OCI-LY7 (cell line): ENCODE data around the gene PWWP2B. TPM values are rescaled to one million over a fixed set of nuclear protein-coding genes. Genes with fewer than 3 reads are reported as not detected.
A peak's percentile ranks its signal among the peaks of the same experiment; 100 is the strongest.

Source experiments
- BruUV-seq: library from RNA; stranded (reverse); fragments of 400-500 nt; replicated peaks from 2 replicates; lab custom pipeline; 2021; lab: Mats Ljungman, UMichigan
- CTCF ChIA-PET: fragments of 300-600 bp; sonication (Branson Sonifier 250); formaldehyde crosslinking; loops from one replicate; lab custom pipeline; 2022; ENCODE audit warnings: antibody characterized with exemption; ENCODE audit not compliant: unreplicated experiment; lab: Charles Lee
- POLR2A ChIA-PET: fragments of 300-600 bp; sonication (Branson Sonifier 250); formaldehyde crosslinking; loops from one replicate; lab custom pipeline; 2022; ENCODE audit warnings: antibody characterized with exemption; lab: Charles Lee
- DNase-seq: peaks from one replicate; pipeline ENCODE4 v3.0.0-alpha.2; 2015; ENCODE audit warnings: low spot score
- H2AFZ ChIP-seq: fragments of 200-600 bp; sonication (generic), shearing (Covaris generic); 2 replicates; pipeline ENCODE4 v1.6.1; 2014; ENCODE audit warnings: mild to moderate bottlenecking, antibody characterized with exemption, low read length, moderate library complexity
- H3K27ac ChIP-seq: fragments of 200-600 bp; sonication (generic); 2 replicates; pipeline ENCODE4 v1.5.1; 2014; ENCODE audit warnings: mixed run types, low read depth, mild to moderate bottlenecking, moderate library complexity, low read length, inconsistent platforms; ENCODE audit not compliant: poor library complexity, severe bottlenecking
- H3K36me3 ChIP-seq: fragments of 200-600 bp; sonication (generic); 2 replicates; pipeline ENCODE4 v1.6.1; 2014; ENCODE audit warnings: mild to moderate bottlenecking, antibody characterized with exemption, low read length, moderate library complexity, mixed read lengths; ENCODE audit not compliant: insufficient read depth
- H3K4me1 ChIP-seq: fragments of 200-600 bp; sonication (generic); 2 replicates; pipeline ENCODE4 v1.5.1; 2014; ENCODE audit warnings: mild to moderate bottlenecking, low read length; ENCODE audit not compliant: insufficient read depth, poor library complexity, severe bottlenecking
- H3K4me2 ChIP-seq: fragments of 200-600 bp; sonication (generic); 2 replicates; pipeline ENCODE4 v1.6.1; 2014; ENCODE audit warnings: mild to moderate bottlenecking, low read length
- H3K4me3 ChIP-seq: fragments of 200-600 bp; sonication (generic); 2 replicates; pipeline ENCODE4 v1.5.1; 2014; ENCODE audit warnings: mild to moderate bottlenecking, low read depth, low read length; ENCODE audit not compliant: poor library complexity, severe bottlenecking
- H3K79me2 ChIP-seq: fragments of 200-600 bp; sonication (generic); 2 replicates; pipeline ENCODE4 v1.6.1; 2016; ENCODE audit warnings: low read depth, mild to moderate bottlenecking, low read length, moderate library complexity, mixed read lengths; ENCODE audit not compliant: insufficient read depth
- H3K9me2 ChIP-seq: fragments of 200-600 bp; sonication (generic); 2 replicates; pipeline ENCODE4 v1.6.1; 2016; ENCODE audit warnings: mild to moderate bottlenecking, low read length, mixed read lengths; ENCODE audit not compliant: insufficient read depth
- H3K9me3 ChIP-seq: fragments of 200-600 bp; sonication (generic); 2 replicates; pipeline ENCODE4 v1.6.1; 2014; ENCODE audit warnings: mild to moderate bottlenecking, mixed run types, low read length, mixed read lengths
- H4K20me1 ChIP-seq: fragments of 200-600 bp; sonication (generic); 2 replicates; pipeline ENCODE4 v1.6.1; 2014; ENCODE audit warnings: mild to moderate bottlenecking, antibody characterized with exemption, low read length, moderate library complexity, mixed read lengths; ENCODE audit not compliant: insufficient read depth
- EZH2phosphoT487 ChIP-seq: fragments of 200-600 bp; sonication (generic); IDR thresholded peaks from 2 replicates; pipeline ENCODE4 v1.6.1; 2018; ENCODE audit warnings: low read depth, borderline replicate concordance, mild to moderate bottlenecking, mixed run types, antibody characterized with exemption, low read length, moderate library complexity, mixed read lengths
- intact Hi-C: fragments of 100-400 bp; cut with micrococcal nuclease; formaldehyde crosslinking; loops from one replicate; pipeline ENCODE4 v1.10.0; 2022; ENCODE audit not compliant: unreplicated experiment
- total RNA-seq, 2 experiments: library from RNA; depleted of rRNA in 1 of 2; stranded (reverse); fragments of >200 nt in 1 of 2; shearing (Covaris generic) in 1 of 2; gene quantifications; 2 replicates each; pipeline ENCODE4 v1.2.3, GENCODE V29; 2014 to 2022
- TF ChIP-seq, protein P1 (sequence below): fragments of 200-600 bp; sonication (generic); conservative IDR thresholded peaks from 2 replicates; pipeline ENCODE4 v1.5.1; 2014; ENCODE audit warnings: mild to moderate bottlenecking, antibody characterized with exemption, low read length, moderate library complexity, mixed read lengths

PWWP2B gene
- total RNA-seq, 2 experiments from 2014 or later: 5.9 to 10.6 TPM

DNA sequence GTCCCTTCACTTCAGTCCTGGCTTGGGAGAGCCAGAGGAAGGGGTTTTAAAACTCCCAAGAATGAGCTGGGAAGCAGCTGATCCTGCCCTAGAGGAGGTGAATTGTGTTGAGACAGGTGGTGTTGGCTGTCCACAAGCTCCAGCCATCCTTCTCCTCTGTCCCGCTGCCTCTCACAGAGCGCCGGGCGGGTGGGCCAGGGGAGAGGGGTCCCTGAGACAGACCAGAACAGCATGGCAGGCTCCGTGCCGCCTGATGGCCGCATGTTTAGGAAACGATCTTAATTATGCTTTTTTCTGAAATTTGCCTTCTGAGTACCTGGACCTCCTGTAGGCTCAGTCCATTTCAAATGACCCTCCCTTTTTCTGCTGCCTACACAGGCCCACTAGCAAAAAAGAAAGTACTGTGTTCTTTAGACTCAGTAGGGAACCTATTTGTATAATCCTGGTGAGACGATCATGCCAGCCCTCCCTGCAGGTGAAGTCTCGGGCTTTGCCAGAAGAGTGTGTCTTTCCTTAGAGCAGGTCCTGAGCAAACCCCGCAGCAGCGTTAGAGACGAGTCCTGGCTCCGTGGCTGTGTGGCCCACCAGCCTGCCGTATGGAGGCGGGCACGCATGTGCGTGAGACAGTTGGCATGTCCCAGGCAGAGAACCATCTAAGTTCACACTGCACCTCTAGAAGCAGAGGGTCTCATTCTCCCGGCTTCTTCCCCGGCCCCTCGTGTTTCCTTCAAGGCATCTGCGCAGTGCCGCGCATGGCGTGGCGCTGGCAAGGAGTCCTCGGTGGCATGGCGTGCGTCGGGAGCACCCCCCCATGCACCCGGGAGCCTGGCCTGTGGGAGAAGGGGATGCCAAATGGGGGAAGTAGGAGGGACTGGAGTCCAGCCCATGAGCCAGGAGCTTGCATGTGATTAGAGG is 26.3 kb upstream of the PWWP2B start:
- H3K27ac ChIP-seq: no peak overlapping the region
- no peak overlapping the region for H3K4me2 ChIP-seq
- no peak for DNase-seq
- ChIA-PET POLR2A (no interaction called here), CTCF (interaction anchor here (0.7 kb wide), 1 partner anchor 76 kb away, joined by 3 read pairs; no protein-coding TSS in a partner anchor)
- no peaks in the 10 kb centered on the region for H3K36me3 ChIP-seq
- no peak overlapping the region for H3K4me3 ChIP-seq
- BruUV-seq: no TSS peak
- intact Hi-C loops: no loop called here
- TF ChIP-seq, protein P1, sequence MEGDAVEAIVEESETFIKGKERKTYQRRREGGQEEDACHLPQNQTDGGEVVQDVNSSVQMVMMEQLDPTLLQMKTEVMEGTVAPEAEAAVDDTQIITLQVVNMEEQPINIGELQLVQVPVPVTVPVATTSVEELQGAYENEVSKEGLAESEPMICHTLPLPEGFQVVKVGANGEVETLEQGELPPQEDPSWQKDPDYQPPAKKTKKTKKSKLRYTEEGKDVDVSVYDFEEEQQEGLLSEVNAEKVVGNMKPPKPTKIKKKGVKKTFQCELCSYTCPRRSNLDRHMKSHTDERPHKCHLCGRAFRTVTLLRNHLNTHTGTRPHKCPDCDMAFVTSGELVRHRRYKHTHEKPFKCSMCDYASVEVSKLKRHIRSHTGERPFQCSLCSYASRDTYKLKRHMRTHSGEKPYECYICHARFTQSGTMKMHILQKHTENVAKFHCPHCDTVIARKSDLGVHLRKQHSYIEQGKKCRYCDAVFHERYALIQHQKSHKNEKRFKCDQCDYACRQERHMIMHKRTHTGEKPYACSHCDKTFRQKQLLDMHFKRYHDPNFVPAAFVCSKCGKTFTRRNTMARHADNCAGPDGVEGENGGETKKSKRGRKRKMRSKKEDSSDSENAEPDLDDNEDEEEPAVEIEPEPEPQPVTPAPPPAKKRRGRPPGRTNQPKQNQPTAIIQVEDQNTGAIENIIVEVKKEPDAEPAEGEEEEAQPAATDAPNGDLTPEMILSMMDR: no peak
- no peak for TF ChIP-seq EZH2phosphoT487
- no peaks in the 10 kb centered on the region for H4K20me1 ChIP-seq
- H3K4me1 ChIP-seq: no peaks in the 10 kb centered on the region
- no peaks in the 10 kb centered on the region for H3K9me3 ChIP-seq
- no peak overlapping the region for H2AFZ ChIP-seq
- H3K9me2 ChIP-seq: no peaks in the 10 kb centered on the region
- no peaks in the 10 kb centered on the region for H3K79me2 ChIP-seq

- BruUV-seq: no TSS peak
- POLR2A ChIA-PET: no interaction called here
- peak; percentile 28 for DNase-seq
These were observed 25.3 kb upstream of the PWWP2B start for GRCh38 chr10:132371641-132372081.

More at GRCh38 chr10:132371641-132372081, 25.3 kb upstream of the PWWP2B start:
- no peaks in the 10 kb centered on the region for H3K9me2 ChIP-seq
- H3K9me3 ChIP-seq: no peaks in the 10 kb centered on the region
- TF ChIP-seq, protein P1: peak; percentile 72
- no peak for TF ChIP-seq EZH2phosphoT487
- H3K36me3 ChIP-seq: no peaks in the 10 kb centered on the region
- CTCF ChIA-PET: no interaction called here
- H3K4me1 ChIP-seq: no peaks in the 10 kb centered on the region
- intact Hi-C loops: no loop called here
- H3K79me2 ChIP-seq: no peaks in the 10 kb centered on the region
- no peak overlapping the region for H3K4me2 ChIP-seq
- H3K4me3 ChIP-seq: no peak overlapping the region
- H2AFZ ChIP-seq: no peak overlapping the region
- H3K27ac ChIP-seq: no peak overlapping the region
- H4K20me1 ChIP-seq: no peaks in the 10 kb centered on the region
